T-helper 9 cell (primary cell): ENCODE results near the gene IL21R.

Experiments used
- DNase-seq: peaks from one replicate; pipeline ENCODE4 v3.0.0-alpha.2; 2020
- total RNA-seq, 2 donors: gene quantifications; one replicate each; lab custom pipeline; 2026; lab: John Stamatoyannopoulos, UW

The IL21R gene
- total RNA-seq = 77.0 to 80.8 reads per million in 2 donors

- peak; percentile 81 for DNase-seq
Measured at GRCh38 chr16:27401768-27402568, at the start of gene IL21R. TSS of gene IL21R (plus strand) at chr16:27402174. CDS start at chr16:27430072, 27,898 bp downstream.

DNA sequence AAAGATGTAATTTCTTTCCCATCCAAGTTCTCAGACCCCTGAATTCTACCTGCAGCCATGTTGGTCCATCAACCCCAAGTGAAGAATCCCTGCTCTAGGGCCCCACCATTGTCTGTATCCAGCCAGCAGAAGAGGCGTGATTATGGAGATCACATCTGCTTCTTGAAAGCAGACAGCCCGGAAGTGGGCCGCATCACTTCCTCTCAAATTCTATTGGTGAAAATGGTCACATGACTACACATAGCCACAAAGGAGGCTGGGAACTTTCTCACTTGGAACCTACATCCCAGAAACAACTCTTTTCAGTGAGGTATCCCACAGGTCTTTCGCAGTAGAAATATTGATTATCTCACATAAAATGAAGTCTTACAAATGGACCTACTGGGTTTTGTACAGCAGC, 48.1 kb upstream of the IL21R start:
- DNase-seq = no peak

DNA sequence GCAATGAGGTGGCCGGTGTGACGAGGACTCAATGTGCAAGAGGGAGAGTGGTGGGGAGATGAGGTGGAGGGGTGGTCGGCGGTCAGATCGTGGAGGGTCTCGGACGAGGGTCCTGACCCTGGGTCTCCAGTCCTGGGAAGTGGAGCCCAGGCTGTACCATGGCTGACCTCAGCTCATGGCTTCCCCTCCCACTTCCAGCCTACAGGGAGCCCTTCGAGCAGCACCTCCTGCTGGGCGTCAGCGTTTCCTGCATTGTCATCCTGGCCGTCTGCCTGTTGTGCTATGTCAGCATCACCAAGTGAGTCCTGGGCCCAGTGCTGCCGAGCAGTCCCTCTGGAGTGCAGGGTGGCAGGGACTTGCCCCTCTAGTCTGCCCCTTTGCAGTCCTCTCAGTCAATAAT, 46.4 kb upstream of the IL21R start:
- no peak for DNase-seq

- no peak for DNase-seq
Measured at GRCh38 chr16:27356794-27357193, 45.2 kb upstream of the IL21R start.

DNA sequence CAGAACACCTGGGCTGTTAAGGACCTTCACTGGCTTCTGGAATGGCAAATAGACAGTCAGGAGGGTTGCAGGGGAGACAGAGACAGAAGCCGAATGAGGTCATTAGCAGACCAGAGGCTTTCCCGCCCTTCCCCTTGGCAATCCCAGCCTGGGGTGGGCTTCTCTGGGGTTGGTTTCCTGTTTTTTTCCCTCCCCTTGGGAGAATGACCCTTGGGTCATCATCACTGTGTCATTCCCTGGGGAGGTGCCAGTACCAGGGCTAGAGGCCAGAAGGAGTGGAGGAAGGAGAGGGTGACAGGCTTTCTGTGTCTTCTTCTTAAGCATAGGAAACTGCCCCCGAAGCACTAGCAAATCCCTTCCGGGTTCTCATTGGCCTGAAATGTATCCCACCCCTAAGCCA, 42.9 kb upstream of the IL21R start:
- no peak for DNase-seq

- no peak for DNase-seq
Measured at GRCh38 chr16:27359615-27360014, 42.4 kb upstream of the IL21R start.

GRCh38 chr16:27361987-27362386, 40.0 kb upstream of the IL21R start:
- no peak for DNase-seq

GRCh38 chr16:27362570-27363245, 39.3 kb upstream of the IL21R start:
- DNase-seq = no peak

- no peak for DNase-seq
Measured at GRCh38 chr16:27363246-27363632, 38.7 kb upstream of the IL21R start.

DNA sequence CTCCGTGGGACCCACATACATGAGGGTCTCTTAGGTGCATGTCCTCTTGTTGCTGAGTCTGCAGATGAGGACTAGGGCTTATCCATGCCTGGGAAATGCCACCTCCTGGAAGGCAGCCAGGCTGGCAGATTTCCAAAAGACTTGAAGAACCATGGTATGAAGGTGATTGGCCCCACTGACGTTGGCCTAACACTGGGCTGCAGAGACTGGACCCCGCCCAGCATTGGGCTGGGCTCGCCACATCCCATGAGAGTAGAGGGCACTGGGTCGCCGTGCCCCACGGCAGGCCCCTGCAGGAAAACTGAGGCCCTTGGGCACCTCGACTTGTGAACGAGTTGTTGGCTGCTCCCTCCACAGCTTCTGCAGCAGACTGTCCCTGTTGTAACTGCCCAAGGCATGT, 38.2 kb upstream of the IL21R start:
- DNase-seq = no peak

DNA sequence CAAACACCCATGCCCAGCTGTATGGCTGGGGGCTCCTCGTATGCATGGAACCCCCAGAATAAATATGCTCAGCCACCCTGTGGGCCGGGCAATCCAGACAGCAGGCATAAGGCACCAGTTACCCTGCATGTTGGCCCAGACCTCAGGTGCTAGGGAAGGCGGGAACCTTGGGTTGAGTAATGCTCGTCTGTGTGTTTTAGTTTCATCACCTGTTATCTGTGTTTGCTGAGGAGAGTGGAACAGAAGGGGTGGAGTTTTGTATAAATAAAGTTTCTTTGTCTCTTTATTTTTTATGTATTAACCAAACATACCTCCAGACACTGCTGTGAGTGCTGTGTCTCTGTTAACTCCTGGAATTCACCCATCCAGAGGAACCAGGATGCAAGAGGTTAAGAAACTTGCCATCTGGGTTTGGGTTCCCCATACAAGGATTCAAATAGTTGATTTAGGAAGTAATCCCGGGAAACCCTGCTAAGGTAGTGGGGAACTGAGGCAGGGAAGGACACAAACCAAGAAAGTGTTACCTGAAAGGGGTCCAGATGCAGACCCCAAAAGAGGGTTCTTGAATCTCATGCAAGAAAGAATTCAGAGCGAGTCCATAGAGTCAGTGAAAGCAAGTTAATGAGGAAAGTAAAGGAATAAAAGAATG, 37.4 kb upstream of the IL21R start:
- no peak for DNase-seq

- no peak for DNase-seq
Measured at GRCh38 chr16:27365142-27366089, 36.6 kb upstream of the IL21R start.

GRCh38 chr16:27366687-27367460, 35.1 kb upstream of the IL21R start:
- peak; percentile 23 for DNase-seq

DNA sequence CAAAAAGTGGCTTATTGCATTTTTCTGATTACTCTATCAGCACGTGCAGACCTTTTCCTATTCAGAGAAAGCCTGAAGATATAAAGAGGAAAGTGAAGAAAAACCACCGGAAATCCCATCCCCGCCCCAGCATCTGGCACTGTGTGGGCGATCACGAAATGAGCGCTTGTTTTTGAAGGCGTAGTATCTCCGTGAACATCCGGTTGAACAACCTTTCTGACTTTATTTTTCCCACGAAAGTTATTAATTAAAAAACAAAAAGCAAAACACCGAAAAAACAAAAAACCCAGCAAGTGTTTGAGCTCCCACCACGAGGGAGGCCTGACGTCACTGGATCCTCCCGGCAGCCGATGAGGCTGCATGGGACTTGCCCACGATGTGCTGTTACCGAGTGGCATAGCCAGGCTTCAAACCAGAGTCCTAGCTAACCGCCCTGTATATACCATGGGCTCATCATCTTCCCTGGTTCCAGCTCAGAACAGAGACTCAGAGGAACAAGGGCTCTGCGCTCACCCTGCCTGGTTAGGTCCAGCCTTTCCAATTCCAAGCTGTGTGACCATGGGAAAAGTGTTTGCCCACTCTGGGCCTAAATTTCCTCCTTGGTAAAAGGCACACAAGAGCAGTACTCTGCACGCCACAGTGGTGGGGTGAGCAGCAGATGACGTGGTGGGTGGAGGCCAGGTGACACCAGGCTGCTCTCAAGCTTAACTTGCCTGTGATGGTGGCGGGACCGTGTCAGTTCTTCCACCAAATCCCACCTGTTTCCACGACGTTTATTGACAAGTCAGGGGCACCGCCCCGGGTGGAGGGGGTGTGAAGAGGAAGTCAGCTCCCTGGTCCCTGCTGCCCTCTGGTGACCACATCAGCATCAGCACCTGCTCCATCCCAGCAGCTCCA, 34.3 kb upstream of the IL21R start:
- peak; percentile 82 for DNase-seq

GRCh38 chr16:27368358-27368722, 33.6 kb upstream of the IL21R start:
- DNase-seq = no peak

DNA sequence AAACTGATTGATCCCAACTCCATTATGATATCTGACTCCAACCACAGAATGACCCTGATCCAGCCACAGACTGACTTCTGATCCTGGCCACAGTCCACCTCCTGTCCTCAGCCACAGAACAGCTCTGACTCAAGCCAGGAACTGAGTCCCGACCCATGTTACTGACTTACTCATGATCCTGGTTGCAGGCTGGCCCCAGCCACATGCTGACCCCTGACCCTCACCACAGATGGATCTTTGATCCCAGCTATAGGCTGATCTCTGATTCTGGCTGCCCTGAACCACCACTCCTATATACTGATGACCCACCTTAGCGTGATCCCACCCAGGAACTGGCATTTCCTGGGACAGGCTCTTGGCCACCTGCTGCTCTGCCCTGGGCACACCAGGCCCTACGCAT, 32.2 kb upstream of the IL21R start:
- no peak for DNase-seq

- DNase-seq = no peak
Measured at GRCh38 chr16:27370318-27370717, 31.7 kb upstream of the IL21R start.

DNA sequence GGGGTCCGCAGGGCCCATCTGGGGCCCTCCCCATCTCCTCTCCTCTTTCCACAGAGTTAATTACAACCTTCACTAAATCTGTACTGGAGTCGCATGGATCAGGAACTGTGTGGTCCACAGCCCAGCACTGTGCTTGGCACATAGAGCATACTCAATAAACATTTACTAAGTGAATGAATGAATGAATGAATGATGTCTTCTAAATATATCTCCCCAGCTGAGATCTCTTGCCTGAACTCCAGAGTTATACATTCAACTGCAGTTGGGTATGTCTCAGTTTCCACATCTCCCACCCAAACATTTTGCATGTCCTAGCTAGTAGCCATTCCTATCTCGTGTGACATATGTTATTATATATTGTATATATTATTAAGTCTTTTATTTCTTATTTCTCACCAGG, 28.7 kb upstream of the IL21R start:
- DNase-seq = no peak

GRCh38 chr16:27374221-27374803, 27.7 kb upstream of the IL21R start:
- DNase-seq = no peak

DNA sequence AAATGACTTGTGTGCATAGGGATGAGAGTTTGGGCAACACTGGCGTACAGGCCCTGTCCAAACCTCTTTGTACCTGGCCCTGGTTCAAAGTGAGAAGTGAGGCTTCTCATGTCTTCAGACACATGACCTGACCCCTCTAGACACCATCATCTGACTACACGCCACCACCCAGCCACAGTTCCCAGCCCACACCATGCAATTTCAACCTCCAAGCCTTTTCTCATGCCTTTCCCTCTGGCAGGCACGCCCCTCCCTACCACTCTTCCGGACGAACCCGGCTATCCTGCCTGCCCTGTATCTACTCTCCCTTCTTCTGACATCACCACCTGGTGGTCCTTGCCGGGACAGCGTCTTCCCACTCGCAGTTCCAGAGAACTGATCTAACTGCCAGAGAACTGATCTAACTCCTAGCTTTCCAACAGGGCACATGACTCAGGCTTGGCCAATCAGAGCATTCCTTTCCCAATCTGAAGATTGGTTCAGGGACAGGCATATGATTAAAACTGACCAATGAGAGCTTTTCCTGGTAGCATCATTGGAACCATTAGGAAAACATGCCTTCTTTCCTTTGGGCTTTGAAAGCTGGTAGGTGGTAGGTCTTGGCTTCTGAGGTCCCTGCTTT, 27.1 kb upstream of the IL21R start:
- DNase-seq = peak; percentile 32
